GM12878 (cell line): ENCODE results near the gene PITPNM3. TPM values are rescaled to one million over a fixed set of nuclear protein-coding genes. Genes with fewer than 3 reads are reported as not detected.

Source experiments
- ATAC-seq: fragments of 200-7000 bp; cut with Tn5 transposase; 3 replicates; pipeline ENCODE4 v1.9.1; 2020; ENCODE audit warnings: mild to moderate bottlenecking, moderate library complexity
- BruUV-seq: library from RNA; stranded (reverse); fragments of 400-500 nt; replicated peaks from 2 replicates; lab custom pipeline; 2021; lab: Mats Ljungman, UMichigan
- CTCF ChIA-PET: fragments of 300-600 bp; sonication (Branson Sonifier 250); formaldehyde crosslinking; extraction: SDS; loops from one replicate; lab custom pipeline; 2021; ENCODE audit warnings: inconsistent platforms; lab: Yijun Ruan, JAX
- POLR2A ChIA-PET: fragments of 350-600 bp; formaldehyde crosslinking; extraction: SDS; loops from one replicate; lab custom pipeline; 2021; ENCODE audit warnings: inconsistent platforms; lab: Charles Lee
- RAD21 ChIA-PET: fragments of 300-600 bp; sonication (Branson Sonifier 250); formaldehyde crosslinking; loops from one replicate; lab custom pipeline; 2023; ENCODE audit warnings: antibody characterized with exemption; ENCODE audit not compliant: unreplicated experiment; lab: Charles Lee
- SMC1A ChIA-PET: fragments of 300-600 bp; sonication (Branson Sonifier 250); formaldehyde crosslinking; loops from one replicate; lab custom pipeline; 2023; ENCODE audit not compliant: unreplicated experiment, uncharacterized antibody; lab: Charles Lee
- DNase-seq: peaks from one replicate; pipeline ENCODE4 v3.0.0-alpha.2; 2011; ENCODE audit warnings: low read depth, low spot score
- FAIRE-seq: peaks from 3 replicates; lab custom pipeline; 2011; peaks lifted over from hg19 to GRCh38; lab: Jason Lieb, UNC
- H2AFZ ChIP-seq: 2 replicates; pipeline ENCODE4 v1.6.0; 2011; ENCODE audit warnings: low read depth, low read length, control low read depth; ENCODE audit not compliant: control insufficient read depth
- H3K27ac ChIP-seq: 2 replicates; pipeline ENCODE4 v1.5.1; 2011; ENCODE audit warnings: control low read depth; ENCODE audit not compliant: control insufficient read depth, insufficient read depth
- H3K27me3 ChIP-seq, 2 experiments: replicated peaks in 1 of 2; 2 replicates each; pipeline versions ENCODE4 v1.6.0 to v1.6.1; 2011; ENCODE audit warnings: low read length in 1 of 2; ENCODE audit not compliant: control insufficient read depth in 2 of 2, insufficient read depth in 2 of 2
- H3K36me3 ChIP-seq, 2 experiments: 2 replicates each; pipeline ENCODE4 v1.5.1; 2011; ENCODE audit warnings: low read length in 1 of 2; ENCODE audit not compliant: control insufficient read depth in 2 of 2, insufficient read depth in 2 of 2
- H3K4me1 ChIP-seq: 2 replicates; pipeline ENCODE4 v1.6.1; 2011; ENCODE audit warnings: mild to moderate bottlenecking, low read length, moderate library complexity, mixed read lengths; ENCODE audit not compliant: control insufficient read depth, insufficient read depth
- H3K4me2 ChIP-seq: 2 replicates; pipeline ENCODE4 v1.6.0; 2011; ENCODE audit warnings: control low read depth; ENCODE audit not compliant: control insufficient read depth, insufficient read depth
- H3K4me3 ChIP-seq: fragments of 200-600 bp; sonication (generic); 2 replicates; pipeline ENCODE4 v1.5.1; 2016
- H3K79me2 ChIP-seq: 2 replicates; pipeline ENCODE4 v1.6.0; 2011; ENCODE audit warnings: low read length; ENCODE audit not compliant: control insufficient read depth, insufficient read depth
- H3K9ac ChIP-seq: 2 replicates; pipeline ENCODE4 v1.8.0; 2011; ENCODE audit warnings: low read length, control low read depth, mixed read lengths; ENCODE audit not compliant: control insufficient read depth, insufficient read depth
- H3K9me3 ChIP-seq: replicated peaks from 3 replicates; pipeline ENCODE4 v1.5.1; 2011; ENCODE audit warnings: mild to moderate bottlenecking, low read length; ENCODE audit not compliant: control insufficient read depth, insufficient read depth
- H4K20me1 ChIP-seq: 2 replicates; pipeline ENCODE4 v1.6.0; 2011; ENCODE audit not compliant: control insufficient read depth, insufficient read depth
- BACH1 ChIP-seq: fragments of 450-650 bp; IDR thresholded peaks from 2 replicates; pipeline ENCODE4 v1.6.1; 2017; ENCODE audit warnings: mild to moderate bottlenecking, borderline replicate concordance
- BCL11A ChIP-seq: IDR thresholded peaks from 2 replicates; pipeline ENCODE4 v1.6.1; 2011; ENCODE audit warnings: low read depth, low read length
- CHD2 ChIP-seq: IDR thresholded peaks from 2 replicates; pipeline ENCODE4 v1.6.1; 2011; ENCODE audit warnings: low read depth, low read length, improper control_type of control experiment, borderline replicate concordance
- DPF2 ChIP-seq: fragments of 450-650 bp; IDR thresholded peaks from 2 replicates; pipeline ENCODE4 v1.6.1; 2017; ENCODE audit warnings: mild to moderate bottlenecking
- EED ChIP-seq: sonication (generic); IDR thresholded peaks from 2 replicates; pipeline ENCODE4 v1.6.1; 2016; ENCODE audit warnings: antibody characterized with exemption, low read depth
- FOS ChIP-seq: IDR thresholded peaks from 3 replicates; pipeline ENCODE4 v1.6.1; 2011; ENCODE audit warnings: borderline replicate concordance; ENCODE audit not compliant: insufficient read length; ENCODE audit errors: extremely low read depth
- HDAC2 ChIP-seq: fragments of 200-600 bp; sonication (generic); IDR thresholded peaks from 2 replicates; pipeline ENCODE4 v1.6.1; 2017
- MTA2 ChIP-seq: fragments of 450-650 bp; IDR thresholded peaks from 2 replicates; pipeline ENCODE4 v1.6.1; 2016; ENCODE audit warnings: low read depth, mild to moderate bottlenecking, moderate library complexity
- POLR2AphosphoS5 ChIP-seq: IDR thresholded peaks from 2 replicates; pipeline ENCODE4 v1.6.1; 2011; ENCODE audit warnings: mild to moderate bottlenecking, low read length, inconsistent platforms
- RB1 ChIP-seq: fragments of 450-650 bp; formaldehyde crosslinking; IDR thresholded peaks from 2 replicates; pipeline ENCODE4 v1.6.1; 2017; ENCODE audit warnings: mild to moderate bottlenecking, borderline replicate concordance
- SREBF1 ChIP-seq: IDR thresholded peaks from 2 replicates; pipeline ENCODE4 v1.6.1; 2012; ENCODE audit warnings: mild to moderate bottlenecking, low read length
- TBL1XR1 ChIP-seq: IDR thresholded peaks from 2 replicates; pipeline ENCODE4 v1.6.1; 2012; ENCODE audit warnings: low read depth, low read length, improper control_type of control experiment
- YY1 ChIP-seq: IDR thresholded peaks from 2 replicates; pipeline ENCODE4 v1.6.1; 2011; ENCODE audit warnings: low read depth, mild to moderate bottlenecking, low read length
- WGBS: methylation state at CpG from one replicate; pipeline ENCODE4 v1.1.6; 2016; ENCODE audit warnings: low lambda C conversion rate; ENCODE audit not compliant: insufficient replicate concordance, insufficient coverage; ENCODE audit errors: missing lambda C conversion rate; 5-methylcytosine and 5-hydroxymethylcytosine counted together
- in situ Hi-C: fragments of 300-500 bp; cut with MboI; formaldehyde crosslinking; loops from 9 replicates; pipeline ENCODE4 v1.14.3; 2018; ENCODE audit warnings: mixed read lengths
- intact Hi-C: fragments of 100-400 bp; cut with micrococcal nuclease; formaldehyde crosslinking; loops from one replicate; pipeline ENCODE4 v1.14.2; 2022; ENCODE audit not compliant: unreplicated experiment
- polyA plus RNA-seq, 11 experiments: library from polyadenylated mRNA; depleted of rRNA in 4 of 11; unstranded in 6 of 11; stranded (reverse) in 5 of 11; fragments of >200 nt; fragmentation: Nextera tagmentation in 4 of 11; fragmentation: Illumina TruSeq in 1 of 11; extraction: Ambion mirVana in 4 of 11; extraction: Trizol in 1 of 11; gene quantifications; 1 replicate in 1 of 11; 2 replicates in 10 of 11; pipeline versions ENCODE4 v1.2.1 to v1.2.3, GENCODE V29; 2011 to 2016; ENCODE audit warnings: inconsistent platforms in 2 of 11, missing spikeins in 2 of 11, low read depth in 1 of 11
- total RNA-seq, 4 experiments: library from RNA; depleted of rRNA in 3 of 4; stranded (reverse); fragments of >200 nt in 3 of 4; fragmentation: Illumina TruSeq in 1 of 4; extraction: Trizol in 1 of 4; gene quantifications; 2 replicates each; pipeline versions ENCODE4 v1.2.1 to v1.2.3, GENCODE V29; 2013 to 2021
- TF ChIP-seq, protein P1 (sequence below): fragments of 150-350 bp; IDR thresholded peaks from 2 replicates; pipeline ENCODE4 v1.6.1; 2016; ENCODE audit warnings: low read depth, low read length
- TF ChIP-seq, protein P2 (sequence below): IDR thresholded peaks from 2 replicates; pipeline ENCODE4 v1.6.1; 2012; ENCODE audit warnings: low read depth, low read length, improper control_type of control experiment

PITPNM3 gene
- total and polyA plus RNA-seq, 10 of the 15 experiments (the other 5 are each of a cell fraction or from before 2014, with no cell fraction given) = 0.02 to 0.49 (median 0.19) TPM; not detected in 1

DNA sequence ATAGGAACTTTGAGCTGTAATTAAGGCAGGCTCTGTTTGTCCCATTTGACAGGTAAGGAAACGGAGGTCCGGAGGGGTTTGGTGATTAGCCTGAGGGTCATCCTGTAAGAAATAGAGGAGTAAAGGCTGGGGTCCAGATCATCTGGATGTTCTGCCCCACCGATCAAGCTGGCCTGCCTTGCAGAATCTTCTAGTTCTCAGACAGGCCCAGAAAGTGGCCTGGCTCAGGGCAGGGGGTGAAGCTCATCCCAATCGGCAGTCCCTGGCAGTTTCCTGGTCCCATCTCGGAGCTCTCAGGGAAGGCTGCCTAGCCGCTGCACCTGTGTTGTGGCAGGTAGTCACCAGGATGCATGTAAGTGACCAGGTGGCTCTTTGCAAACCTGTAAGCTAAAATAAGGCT, 107.9 kb downstream of the PITPNM3 start (continued):
- TF ChIP-seq, protein P1, sequence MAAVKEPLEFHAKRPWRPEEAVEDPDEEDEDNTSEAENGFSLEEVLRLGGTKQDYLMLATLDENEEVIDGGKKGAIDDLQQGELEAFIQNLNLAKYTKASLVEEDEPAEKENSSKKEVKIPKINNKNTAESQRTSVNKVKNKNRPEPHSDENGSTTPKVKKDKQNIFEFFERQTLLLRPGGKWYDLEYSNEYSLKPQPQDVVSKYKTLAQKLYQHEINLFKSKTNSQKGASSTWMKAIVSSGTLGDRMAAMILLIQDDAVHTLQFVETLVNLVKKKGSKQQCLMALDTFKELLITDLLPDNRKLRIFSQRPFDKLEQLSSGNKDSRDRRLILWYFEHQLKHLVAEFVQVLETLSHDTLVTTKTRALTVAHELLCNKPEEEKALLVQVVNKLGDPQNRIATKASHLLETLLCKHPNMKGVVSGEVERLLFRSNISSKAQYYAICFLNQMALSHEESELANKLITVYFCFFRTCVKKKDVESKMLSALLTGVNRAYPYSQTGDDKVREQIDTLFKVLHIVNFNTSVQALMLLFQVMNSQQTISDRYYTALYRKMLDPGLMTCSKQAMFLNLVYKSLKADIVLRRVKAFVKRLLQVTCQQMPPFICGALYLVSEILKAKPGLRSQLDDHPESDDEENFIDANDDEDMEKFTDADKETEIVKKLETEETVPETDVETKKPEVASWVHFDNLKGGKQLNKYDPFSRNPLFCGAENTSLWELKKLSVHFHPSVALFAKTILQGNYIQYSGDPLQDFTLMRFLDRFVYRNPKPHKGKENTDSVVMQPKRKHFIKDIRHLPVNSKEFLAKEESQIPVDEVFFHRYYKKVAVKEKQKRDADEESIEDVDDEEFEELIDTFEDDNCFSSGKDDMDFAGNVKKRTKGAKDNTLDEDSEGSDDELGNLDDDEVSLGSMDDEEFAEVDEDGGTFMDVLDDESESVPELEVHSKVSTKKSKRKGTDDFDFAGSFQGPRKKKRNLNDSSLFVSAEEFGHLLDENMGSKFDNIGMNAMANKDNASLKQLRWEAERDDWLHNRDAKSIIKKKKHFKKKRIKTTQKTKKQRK = no peak
- TF ChIP-seq FOS (no peak), BCL11A (no peak), EED (no peak), POLR2AphosphoS5 (no peak)

DNA sequence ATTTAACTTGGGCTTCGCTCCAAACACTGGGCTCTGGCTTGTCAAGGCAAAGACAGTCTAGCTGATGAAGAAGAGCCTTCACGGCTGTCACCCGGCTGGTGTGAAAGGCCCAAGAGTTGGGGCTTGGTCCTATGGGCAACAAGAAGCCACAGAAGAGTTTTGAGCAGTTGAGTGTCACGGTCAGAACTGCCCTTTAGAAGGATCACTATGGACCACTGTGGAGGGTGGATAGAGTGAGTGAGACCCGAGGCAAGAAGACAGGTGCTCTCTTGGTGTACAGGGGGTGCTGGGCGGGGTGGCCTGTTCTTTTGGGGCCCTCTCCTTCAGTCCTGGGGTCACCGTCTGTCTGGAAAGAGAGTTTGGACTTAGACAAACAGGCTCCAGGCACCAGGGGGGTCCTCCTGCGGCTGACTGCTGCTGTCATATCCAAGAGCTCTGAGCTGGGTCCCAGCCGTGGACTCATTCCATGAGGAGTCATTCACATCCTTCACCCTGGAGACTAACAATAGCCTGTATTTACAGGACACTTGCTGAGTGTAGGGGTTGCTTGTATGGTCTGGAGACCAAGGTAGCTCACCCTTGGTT, 109.7 kb downstream of the PITPNM3 start:
- SMC1A ChIA-PET = no interaction called here
- Histone ChIP-seq H3K9me3 (no peaks in the 10 kb centered on the region), H3K4me3 (no peak overlapping the region), H3K4me2 (no peak overlapping the region), H3K4me1 (peaks cover 25% of the 10 kb centered on the region), H4K20me1 (no peaks in the 10 kb centered on the region), H2AFZ (no peak overlapping the region), H3K27me3 (no peaks in the 10 kb centered on the region), H3K79me2 (no peaks in the 10 kb centered on the region), H3K27ac (no peak overlapping the region), H3K36me3 (peaks cover 0 to 3% of the 10 kb centered on the region in 2 experiments; a peak in 1 of 4 replicates), H3K9ac (no peak overlapping the region)
- no peak for TF ChIP-seq HDAC2
- no peak for TF ChIP-seq RB1
- no peak for TF ChIP-seq YY1
- TF ChIP-seq CHD2 = no peak
- no peak for TF ChIP-seq MTA2
- TF ChIP-seq, protein P2, sequence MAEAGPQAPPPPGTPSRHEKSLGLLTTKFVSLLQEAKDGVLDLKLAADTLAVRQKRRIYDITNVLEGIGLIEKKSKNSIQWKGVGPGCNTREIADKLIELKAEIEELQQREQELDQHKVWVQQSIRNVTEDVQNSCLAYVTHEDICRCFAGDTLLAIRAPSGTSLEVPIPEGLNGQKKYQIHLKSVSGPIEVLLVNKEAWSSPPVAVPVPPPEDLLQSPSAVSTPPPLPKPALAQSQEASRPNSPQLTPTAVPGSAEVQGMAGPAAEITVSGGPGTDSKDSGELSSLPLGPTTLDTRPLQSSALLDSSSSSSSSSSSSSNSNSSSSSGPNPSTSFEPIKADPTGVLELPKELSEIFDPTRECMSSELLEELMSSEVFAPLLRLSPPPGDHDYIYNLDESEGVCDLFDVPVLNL = no peak
- TF ChIP-seq DPF2 = no peak
- TF ChIP-seq BACH1 = no peak
- no peak for TF ChIP-seq SREBF1
- TF ChIP-seq TBL1XR1 = no peak
- DNase-seq (no peak), FAIRE-seq (no peak), ATAC-seq (no peak)
- in situ Hi-C loops (no loop called here), intact Hi-C loops (no loop called here)
- RAD21 ChIA-PET = no interaction called here
- POLR2A ChIA-PET = no interaction called here
- CTCF ChIA-PET = interaction anchor here (0.7 to 2.2 kb wide), 4 partner anchors 10 to 862 kb away, joined by 3 to 8 read pairs (median 4); partner anchors contain the start of gene NLRP1
- WGBS = 86% methylated on average over 9 of the region's 9 CpGs
- BruUV-seq = no TSS peak
